ENCODE measurements around the gene LNP1.
"Not testable (repeated sequence)": the region's sequence is repeated elsewhere in the genome, so short reads cannot be mapped to it uniquely, and the experiment has no call there.

LNP1 gene

DNA sequence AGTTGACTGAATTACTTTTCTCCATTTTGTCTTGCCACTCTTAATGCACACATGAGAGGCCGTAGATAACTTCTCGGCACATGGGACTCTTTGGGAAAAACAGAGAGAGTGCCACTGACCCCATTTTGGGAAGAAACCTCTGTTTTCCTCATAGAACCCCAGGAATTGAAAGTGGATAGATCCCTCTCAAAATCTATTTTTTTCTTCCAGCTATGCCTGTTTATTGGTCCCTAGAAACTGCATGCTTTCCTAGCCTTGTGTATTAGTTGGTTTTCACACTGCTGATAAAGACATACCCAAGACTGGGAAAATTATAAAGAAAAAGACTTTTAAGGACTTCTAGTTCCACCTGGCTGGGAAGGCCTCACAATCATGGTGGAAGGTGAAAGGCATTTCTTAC, 67.3 kb downstream of the LNP1 start:
- no peak for DNase-seq (ENCODE audit: insufficient read length, low spot score)
- FAIRE-seq: no peak

DNA sequence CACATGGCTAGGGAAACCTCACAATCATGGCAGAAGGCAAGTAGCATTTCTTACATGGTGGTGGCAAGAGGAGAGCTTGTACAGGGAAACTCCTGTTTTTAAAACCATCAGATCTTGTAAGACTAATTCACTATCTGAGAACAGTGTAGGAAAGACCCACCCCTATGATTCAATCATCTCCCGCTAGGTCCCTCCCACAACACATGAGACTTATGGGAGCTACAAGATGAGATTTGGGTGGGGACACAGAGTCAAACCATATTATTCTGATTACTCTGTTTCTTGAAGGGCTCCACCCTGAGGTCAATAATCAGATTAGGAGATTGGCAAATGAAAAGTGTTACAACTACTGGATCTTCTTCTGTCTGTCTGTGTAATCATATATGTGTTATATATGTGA, 69.6 kb downstream of the LNP1 start:
- DNase-seq (ENCODE audit: insufficient read length, low spot score): no peak
- no peak for FAIRE-seq

- FAIRE-seq: no peak
- DNase-seq (ENCODE audit: insufficient read length, low spot score): no peak
Observed at GRCh38 chr3:100471444-100471843, 70.1 kb downstream of the LNP1 start.

GRCh38 chr3:100477851-100478360, 76.6 kb downstream of the LNP1 start:
- DNase-seq (ENCODE audit: insufficient read length, low spot score); FAIRE-seq: not testable (repeated sequence)

DNA sequence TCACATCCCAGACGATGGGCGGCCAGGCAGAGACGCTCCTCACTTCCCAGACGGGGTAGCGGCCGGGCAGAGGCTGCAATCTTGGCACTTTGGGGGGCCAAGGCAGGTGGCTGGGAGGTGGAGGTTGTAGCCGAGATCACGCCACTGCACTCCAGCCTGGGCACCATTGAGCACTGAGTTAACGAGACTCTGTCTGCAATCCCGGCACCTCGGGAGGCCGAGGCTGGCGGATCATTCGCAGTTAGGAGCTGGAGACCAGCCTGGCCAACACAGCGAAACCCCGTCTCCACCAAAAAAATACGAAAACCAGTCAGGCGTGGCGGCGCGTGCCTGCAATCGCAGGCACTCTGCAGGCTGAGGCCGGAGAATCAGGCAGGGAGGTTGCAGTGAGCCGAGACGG, 77.2 kb downstream of the LNP1 start:
- not testable (repeated sequence) for FAIRE-seq; DNase-seq (ENCODE audit: insufficient read length, low spot score)

DNA sequence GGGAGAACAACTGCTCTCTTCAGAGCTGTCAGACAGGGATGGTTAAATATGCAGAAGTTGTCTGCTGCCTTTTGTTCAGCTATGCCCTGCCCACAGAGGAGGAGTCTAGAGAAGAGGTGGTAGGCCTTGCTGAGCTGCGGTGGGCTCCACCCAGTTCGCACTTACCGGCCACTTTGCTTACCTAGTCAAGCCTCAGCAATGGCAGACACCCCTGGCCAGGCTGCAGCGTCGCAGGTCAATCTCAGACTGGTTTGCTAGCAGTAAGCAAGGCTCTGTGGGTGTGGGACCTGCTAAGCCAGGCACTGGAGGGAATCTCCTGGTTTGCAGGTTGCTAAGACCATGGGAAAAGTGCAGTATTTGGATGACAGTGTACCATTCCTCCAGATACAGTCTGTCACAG, 78.7 kb downstream of the LNP1 start:
- DNase-seq (ENCODE audit: insufficient read length, low spot score) (no peak), FAIRE-seq (no peak)

GRCh38 chr3:100482176-100482575, 80.8 kb downstream of the LNP1 start:
- no peak for FAIRE-seq
- DNase-seq (ENCODE audit: insufficient read length, low spot score): no peak

GRCh38 chr3:100483529-100483928, 82.2 kb downstream of the LNP1 start:
- FAIRE-seq: no peak

DNA sequence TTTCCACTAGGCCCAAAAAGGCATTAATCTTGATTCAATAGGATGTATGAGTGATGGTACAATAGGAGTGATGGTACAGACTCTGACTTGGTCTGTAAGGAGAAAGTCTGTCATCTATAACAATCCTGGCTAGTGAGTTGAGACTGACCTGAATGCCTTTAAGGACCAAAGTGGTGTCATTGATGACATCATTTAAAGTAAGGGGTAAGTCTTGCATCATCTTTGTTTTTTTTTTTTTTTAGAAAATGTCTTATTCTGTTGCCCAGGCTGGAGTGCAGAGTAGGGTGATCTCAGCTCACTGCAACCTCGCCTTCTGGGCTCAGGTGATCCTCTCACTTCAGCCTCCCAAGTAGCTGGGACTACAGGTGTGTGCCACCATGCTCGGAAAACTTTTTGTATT, 85.5 kb downstream of the LNP1 start:
- DNase-seq (ENCODE audit: insufficient read length, low spot score): no peak
- FAIRE-seq: no peak

More at GRCh38 chr3:100483529-100483928, 82.2 kb downstream of the LNP1 start:
- DNase-seq (ENCODE audit: insufficient read length, low spot score): no peak

DNA sequence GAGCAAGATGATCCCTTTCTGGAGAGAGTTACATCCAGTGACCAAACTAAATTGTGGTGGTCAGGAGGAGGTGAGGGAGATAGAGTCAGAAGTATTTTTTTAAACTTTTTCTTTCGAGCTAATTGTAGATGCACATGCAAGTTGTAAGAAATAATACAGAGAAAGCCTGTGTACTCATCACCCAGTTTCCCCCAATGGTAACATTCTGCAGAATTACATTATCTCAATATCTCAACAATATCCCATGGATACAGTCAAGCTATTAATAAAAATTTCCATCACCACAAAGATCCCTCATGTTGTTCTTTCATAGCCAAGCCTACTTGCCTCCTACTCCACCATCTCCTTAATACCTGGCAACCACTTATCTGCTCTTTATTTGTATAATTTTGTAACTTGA, 87.8 kb downstream of the LNP1 start:
- DNase-seq (ENCODE audit: insufficient read length, low spot score) (no peak), FAIRE-seq (no peak)

- peak; percentile 88 for DNase-seq (ENCODE audit: insufficient read length, low spot score)
- FAIRE-seq: peak; percentile 74
Observed at GRCh38 chr3:100492059-100493006, 91.0 kb downstream of the LNP1 start, which contains the start of gene TMEM45A. TMEM45A (plus strand) TSS chr3:100492619; CDS start chr3:100555212, 62,593 bp downstream.

DNA sequence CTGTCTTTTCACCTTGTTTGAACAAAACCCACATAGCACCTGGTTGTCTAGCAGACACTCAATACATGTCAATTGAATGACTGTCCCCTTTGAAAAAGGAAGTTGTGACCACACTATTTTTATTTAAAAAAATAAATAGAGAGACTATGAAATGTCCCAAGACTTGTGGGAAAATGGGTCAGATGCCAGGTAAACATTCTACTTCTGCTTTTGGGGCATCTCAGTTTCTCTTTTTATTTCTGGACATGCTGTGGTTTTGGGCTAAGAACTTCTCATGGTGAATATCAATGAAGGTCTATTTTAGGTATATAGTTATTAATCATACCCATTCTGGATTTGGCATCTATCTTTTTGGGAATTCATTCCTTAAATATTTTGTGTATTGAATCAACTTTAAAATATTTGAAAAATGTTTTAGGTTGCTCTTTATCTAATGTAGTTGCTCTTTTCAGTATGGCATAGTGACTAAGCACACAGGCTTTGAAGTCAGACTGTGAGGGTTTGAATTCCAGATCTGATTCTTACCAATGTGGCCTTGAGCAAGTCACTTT, 95.4 kb downstream of the LNP1 start:
- no peak for DNase-seq (ENCODE audit: insufficient read length, low spot score)
- FAIRE-seq: no peak

DNA sequence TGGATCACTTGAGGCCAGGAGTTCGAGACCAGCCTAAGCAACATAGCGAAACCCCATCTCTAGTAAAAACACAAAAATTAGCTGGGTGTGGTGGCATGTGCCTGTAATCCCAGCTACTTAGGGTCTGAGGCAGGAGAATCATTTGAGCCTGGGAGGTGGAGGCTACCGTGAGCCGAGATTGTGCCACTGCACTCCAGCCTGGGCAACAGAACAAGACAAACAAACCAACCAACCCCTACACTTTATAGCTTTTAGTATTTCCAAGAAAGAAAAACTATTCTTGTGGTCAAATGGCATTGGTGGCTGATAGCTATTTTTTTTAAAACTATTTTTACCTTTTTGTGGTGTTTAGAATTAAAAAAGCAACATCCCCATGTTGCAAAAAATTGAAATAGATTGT, 98.3 kb downstream of the LNP1 start:
- DNase-seq (ENCODE audit: insufficient read length, low spot score) (no peak), FAIRE-seq (no peak)

GRCh38 chr3:100500320-100500880, 99.1 kb downstream of the LNP1 start:
- no peak for FAIRE-seq
- DNase-seq (ENCODE audit: insufficient read length, low spot score): no peak

GRCh38 chr3:100503448-100503847, 102.1 kb downstream of the LNP1 start:
- DNase-seq (ENCODE audit: insufficient read length, low spot score) (no peak), FAIRE-seq (peak; percentile 21)

Measured in GM19239 (cell line).